Midbrain (tissue), 1 donor: ENCODE measurements around the gene TAGLN3.
A peak's percentile ranks its signal among the peaks of the same experiment; 100 is the strongest.

ENCODE experiments used
- DNase-seq: peaks from one replicate; lab custom pipeline; 2025; lab: John Stamatoyannopoulos, UW

TAGLN3 gene

DNA sequence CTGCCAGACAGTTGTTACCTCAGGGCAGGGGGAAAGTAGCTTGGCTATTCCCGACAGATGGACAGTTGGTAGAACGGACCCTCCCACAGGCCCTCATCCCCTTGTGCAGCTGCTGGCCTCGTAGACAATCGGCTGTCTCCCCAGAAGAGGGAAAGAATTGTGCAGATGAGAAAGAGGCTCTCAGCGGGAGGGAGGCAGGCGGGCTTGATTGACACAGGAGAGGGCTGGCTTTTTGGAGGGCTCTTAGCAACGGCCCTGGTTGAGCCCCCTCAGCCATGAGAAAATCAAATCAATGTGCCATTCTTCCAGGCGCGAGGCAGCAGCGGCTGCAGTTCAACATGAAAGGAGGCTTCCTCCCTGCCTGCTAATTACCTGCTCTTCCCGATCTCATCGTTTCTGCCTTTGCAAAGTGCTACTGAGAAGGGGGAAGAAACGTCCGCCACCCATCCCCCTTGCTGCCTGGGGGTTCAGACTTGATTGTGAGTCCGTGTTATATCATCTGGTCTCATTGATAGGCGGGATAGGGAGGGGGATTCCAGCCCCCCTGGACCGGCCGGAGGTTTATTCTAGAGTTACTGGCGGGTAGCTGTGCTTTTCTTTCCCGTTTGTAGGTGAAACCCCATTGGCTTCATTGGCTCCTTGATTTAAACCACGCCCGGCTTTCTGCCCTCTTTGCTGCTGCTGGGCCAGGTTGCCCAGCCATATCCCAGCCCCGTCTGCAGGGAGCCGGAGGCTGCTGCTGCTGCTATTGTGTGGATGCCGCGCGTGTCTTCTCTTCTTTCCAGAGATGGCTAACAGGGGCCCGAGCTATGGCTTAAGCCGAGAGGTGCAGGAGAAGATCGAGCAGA, at the start of gene TAGLN3:
TSS of gene TAGLN3 (plus strand) at position 287 of the 848 bp plus-strand sequence. CDS start at position 788, 501 bp downstream.
- peak; percentile 42 for DNase-seq

DNA sequence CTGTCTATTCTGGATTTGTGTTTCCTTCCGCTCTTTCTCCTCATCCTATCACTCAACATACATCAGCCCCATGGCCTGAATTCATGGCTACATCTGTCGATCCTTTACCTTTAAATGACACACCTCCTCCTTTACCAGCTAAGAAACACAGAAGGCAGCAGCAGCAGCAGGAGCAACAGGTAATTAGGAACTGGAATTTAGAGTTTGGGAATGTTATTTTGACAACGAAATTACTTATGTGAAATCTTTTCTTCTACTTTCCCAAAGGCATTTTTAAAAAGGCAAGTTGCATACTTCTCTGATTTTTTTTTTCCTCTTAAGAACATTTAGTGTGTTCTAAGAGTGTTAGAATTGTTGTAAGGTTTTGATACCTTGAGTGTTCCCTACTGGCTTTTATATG, 49.0 kb upstream of the TAGLN3 start:
- DNase-seq: no peak

DNA sequence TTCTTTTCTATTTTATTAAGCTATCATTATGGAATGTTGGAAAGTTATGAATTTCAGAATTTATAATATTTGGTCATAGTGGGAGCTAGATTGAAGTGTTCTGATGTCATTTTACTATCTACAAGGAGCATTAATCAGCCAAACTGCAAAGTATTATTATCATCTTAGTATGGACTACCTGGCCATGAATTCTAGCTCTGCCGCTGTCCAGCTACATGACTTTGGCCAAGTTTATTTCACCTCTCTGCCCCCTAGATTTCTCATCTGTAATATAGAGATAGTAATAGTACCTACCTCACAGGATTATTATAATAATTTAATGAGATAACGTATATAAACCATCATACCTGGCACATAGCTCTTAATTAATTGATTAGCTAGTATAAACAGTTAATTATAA, 47.7 kb upstream of the TAGLN3 start:
- no peak for DNase-seq

DNA sequence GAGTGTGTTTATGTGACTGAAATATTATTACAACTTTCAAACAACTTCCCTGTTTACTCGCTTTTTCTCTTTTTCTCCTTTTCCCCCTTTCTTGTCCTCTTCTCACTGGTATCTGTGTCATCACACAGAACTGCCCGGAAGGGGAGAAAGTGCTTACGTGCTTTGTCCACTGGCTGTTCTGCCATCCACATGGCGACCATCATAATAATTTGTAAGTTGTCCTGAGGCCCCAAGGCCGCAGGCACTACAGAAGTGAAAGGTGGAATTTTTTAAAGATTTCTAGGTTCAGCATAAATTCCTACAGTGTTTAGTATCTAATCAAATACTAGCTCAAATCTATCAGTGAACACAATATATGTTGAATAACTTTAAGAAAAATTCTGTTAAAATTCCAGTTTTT, 46.6 kb upstream of the TAGLN3 start:
- DNase-seq: no peak

DNA sequence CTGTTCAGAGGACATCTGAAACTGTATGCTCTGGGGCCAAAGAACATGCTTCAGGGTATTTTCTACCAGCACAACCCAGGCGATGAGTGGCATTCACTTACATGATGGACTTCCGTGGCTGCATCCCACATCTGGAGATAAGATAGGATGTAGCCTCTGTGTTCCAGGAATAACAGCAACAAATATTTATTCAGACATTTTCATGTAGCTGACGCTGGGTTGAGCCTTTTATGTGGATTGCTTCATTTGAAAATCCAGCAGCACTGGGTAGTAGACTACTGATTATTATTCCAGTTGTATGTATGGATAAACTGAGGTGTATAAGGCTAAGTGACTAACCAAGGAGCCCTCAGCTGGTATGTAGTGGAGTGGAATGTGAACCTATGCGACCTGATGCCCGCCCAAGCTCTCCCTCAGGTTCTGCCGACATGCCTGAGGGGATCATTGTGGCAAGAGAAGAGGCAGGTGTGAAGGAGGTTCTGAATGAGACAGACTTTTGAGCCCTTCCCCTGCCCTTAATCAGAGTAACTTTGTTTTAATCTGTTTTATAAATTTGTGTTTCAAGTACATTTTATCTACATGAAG, 45.8 kb upstream of the TAGLN3 start:
- DNase-seq: no peak

DNA sequence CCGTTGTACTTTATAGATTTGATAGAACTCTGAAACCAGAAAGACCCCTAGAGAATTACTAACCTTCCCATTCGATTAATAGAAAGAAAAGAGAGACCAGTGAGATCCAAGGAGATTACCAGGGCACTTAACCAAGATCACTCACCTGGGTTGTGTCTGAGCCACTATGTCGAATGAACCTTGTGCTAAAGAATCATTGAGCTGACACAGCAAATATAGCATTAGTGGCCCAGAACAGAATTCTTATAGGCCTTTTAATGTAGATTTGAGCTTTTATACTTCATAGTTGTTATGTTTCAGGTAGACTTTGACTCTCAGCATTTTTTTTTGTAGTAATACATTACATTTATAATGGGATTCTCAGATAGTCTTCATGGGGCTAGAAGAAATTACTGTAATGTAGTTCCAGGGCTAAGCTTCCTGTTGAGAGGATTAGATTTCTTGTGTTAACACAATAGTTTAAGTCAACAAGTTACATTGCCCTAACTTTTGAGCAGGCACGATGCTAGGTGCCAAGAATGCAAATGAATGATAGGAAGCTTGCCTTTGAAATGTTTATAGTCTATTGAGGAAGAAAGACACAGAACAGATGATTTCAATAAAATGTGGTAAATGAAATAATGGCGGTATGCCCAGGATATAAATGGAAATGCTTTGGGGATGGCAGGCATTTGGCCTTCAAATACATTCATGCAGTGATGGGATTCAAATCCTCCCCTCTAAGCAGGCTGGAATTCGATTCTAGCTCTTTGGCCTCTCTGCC, 44.3 kb upstream of the TAGLN3 start:
- no peak for DNase-seq

DNA sequence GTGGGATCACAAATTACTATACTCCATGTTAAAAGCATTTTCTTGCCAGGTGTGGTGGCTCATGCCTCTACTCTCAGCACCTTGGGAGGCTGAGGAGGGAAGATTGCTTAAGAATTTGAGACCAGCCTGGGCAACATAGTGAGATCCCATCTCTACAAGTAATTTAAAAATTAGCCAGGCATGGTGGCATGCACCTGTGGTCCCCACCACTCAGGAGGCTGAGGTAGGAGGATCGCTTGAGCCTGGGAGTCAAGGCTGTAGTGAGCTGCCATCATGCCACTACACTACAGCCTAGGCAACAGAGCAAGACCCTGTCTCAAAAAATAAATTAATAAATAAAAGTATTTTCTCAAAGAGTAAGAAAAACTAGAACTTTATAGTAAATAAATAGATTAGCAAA, 42.8 kb upstream of the TAGLN3 start:
- DNase-seq: no peak

DNA sequence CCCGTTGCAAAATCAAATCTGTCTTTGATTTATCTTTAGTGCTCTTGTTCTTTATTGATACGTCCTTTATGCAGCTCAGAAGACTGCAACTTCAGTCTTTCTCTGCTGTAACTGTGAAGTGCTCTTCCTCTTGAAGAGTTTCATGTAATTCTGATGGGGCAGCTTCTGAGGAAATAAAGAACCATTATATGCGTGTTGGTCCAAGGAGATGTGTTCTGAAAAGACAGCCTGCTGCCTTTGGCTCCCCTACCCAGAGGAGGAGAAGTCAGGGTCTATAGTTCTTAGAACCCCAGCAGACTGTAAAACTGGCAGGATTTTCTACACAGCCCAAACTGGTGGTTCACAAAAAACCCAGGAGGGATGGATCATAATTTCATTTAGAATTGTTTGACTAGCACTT, 42.3 kb upstream of the TAGLN3 start:
- no peak for DNase-seq

DNA sequence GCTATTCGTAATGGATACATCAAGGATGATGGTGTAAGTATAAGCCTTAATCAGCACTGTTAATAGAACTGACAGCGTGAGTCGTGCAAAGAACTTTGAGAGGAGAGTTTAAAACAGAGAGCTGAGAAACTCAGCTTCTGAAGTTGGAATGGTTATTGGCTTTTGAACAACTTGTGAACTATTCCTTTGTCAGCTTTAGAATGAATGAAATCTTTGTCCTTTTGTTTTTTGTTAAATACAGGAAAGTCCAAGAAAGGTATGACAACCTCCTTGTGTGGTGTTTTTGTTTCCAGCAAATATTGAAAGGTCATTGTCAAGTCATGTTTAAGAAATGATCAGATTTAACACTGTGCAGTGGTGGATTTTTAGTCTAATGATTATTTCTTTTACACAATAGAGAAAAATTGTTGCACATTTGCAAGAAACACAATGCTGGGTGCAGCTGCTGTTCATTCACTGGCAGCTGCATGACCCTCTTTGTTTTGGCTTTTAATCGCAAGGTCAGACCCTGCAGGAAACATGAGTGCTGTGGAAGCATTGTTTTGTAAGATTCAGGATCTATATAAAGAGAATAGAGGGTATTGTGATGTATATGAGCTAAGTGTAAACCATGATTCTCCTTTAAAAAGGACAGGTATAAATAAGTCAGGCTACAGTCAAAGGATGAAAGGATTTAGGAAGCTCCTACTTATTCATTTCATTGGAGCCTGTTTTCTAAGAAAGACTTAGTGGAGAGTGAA, 41.6 kb upstream of the TAGLN3 start:
- DNase-seq: no peak

DNA sequence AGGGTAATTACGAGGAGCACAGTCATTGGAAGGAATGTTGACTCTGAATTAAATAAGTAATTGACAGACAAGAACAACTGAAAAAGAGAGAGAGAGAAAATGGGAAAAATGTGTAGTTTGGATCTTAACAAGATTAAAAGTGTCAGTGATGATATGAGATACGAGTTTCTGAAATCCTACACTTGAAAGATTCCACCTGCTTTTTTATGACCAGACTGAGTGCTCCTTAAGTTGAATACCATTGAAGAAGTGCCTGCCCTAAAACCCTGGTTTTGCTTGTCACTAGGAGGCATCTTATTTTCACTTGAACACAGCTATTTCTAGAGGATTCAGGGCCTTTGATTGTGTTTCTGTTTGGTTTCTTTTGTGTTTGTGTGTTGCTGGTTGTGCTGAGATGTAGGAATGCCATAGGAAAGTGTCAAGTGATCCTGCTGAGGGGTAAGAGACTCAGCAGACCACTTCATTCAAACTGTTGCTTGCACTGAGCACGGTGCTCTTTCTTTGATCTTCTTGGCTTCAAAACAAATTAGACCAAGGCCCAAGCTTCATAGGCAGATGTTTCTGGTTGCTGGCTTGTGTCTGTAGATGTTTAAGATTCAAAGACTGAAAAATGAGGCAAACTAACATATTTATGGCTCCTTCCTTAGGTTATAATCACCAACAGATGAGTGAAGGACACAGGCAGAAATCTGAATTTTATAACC, 37.1 kb upstream of the TAGLN3 start:
- no peak for DNase-seq

DNA sequence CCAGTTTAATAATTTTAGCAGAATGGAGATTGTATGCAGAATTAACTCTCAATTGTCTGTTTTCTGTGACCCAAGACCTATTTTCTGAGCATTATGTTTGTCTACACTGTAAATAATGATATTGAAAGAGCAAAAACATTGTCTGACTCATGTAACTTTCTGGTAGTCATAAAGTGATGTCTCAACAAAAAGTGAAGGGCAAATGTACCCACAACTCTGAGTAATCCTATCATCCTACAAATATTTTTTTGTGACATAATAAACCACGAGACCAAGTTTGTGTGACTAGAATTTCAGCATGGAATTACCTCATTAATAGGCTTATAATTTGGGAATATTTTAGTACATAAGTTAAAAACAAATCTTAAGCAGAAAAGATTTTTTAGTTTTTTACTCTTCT, 35.3 kb upstream of the TAGLN3 start:
- DNase-seq: no peak

DNA sequence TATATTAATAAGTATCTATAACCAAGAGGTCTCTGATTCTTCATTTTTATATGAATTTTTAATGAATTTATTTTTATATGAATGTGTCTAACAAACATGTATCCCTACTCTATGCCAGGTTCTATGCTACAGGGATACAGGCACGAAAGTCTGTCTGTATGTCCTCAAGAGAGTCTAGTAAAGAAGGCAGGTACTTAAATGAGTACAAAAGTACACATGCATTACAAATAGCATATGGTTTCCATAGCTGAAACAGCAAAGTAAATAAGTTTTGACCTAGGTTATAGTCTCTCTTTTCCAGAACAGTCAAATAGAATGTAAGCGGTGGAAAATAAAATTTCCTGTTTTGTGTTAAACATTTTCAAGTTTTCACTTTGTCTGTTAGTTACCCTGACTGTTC, 33.2 kb upstream of the TAGLN3 start:
- DNase-seq: no peak

DNA sequence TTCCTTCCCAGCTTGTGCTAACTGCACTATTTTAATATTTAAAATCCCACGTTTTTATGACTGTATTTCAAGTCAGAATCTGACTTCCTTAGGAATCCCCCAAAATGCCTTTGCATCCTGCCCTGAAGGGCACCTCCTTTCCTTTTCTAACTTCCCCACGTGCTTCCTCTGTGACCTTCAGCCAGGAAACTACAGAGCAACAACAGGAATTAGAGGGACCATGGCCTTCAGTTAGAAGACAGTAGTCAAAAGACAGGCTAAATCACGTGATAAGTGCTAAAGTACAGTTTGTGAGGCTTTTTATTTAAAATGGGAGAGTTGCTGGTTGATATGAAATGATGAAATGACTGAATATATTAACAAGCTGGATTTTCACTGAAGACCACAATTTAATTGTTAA, 31.7 kb upstream of the TAGLN3 start:
- DNase-seq: no peak

DNA sequence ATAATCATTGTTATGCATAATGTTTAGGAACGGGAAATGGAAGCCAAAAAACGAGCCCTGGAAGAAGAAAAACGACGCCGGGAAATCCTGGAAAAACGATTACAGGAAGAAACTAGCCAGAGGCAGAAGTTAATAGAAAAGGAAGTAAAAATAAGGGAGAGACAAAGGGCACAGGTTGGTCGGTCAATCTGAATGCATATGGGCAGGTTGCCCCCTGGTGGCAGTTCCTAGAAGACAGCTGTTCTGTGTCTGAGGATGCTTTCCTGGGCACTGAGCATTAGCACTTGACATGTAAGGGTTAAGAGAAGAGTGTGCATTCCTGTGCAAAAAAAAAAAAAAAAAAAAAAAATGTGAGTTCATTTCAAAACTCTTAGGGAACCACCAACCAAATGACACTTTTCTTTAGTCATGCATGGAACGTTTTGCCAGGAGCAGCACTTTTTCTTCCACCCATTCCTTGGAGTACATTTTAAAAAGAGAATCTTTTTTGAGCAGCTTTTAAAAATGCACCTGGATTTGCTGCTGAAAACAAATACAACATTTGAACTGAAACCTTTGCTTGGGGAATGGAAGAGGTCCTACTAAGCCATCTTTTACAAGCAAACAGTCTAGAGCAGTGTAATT, 31.0 kb upstream of the TAGLN3 start:
- DNase-seq: peak; percentile 80

DNA sequence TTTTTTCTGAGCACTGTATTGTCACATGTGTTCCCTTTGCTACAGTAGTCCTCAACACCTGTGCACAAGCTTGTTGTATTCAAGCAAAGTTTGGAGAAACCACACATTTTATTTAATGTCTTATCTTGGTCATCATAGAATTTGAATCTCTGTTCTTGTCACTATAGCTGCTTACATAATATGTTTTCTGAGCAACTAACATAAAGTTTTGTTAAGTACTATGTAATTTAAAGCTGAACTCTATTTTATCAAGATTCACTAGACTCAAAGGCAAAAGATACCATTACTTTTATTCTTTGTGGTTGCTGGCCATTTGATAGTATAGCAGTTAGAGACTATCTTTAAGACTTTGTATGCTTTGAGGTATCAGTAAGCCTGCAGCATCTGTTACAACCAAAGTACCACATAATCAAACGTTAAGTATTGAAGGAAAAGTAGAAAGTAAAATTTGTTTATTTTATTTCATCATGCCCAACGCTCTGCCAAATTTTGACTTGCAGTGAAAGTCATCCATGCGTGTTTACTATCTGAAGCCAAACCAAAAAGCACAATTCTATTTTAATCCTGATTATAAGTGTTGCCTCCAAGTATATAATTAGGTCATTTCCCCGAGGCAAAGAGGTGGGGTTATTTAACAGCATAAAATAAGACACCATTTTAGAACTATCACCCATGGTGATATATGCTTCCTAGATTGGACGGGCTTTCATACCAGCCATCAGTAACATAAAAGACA, 30.2 kb upstream of the TAGLN3 start:
- DNase-seq: no peak

DNA sequence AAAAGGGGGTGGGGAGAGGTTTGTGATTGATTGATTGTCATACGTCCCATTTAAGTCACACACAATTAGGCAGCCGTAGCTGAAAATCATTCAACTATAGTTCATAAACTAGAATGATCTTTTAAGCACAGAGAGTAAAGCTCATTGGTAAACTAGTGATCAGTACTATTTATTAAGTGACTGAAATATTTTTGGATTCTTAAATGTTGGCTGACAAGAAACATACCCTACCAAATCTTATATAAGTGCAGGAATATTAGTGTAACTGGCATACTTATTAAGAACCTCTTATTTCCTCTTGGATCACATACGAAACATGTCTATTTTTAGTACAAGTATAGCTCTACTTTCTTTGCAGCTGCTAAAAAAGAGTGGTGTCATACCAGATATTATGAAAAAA, 28.3 kb upstream of the TAGLN3 start:
- DNase-seq: no peak

DNA sequence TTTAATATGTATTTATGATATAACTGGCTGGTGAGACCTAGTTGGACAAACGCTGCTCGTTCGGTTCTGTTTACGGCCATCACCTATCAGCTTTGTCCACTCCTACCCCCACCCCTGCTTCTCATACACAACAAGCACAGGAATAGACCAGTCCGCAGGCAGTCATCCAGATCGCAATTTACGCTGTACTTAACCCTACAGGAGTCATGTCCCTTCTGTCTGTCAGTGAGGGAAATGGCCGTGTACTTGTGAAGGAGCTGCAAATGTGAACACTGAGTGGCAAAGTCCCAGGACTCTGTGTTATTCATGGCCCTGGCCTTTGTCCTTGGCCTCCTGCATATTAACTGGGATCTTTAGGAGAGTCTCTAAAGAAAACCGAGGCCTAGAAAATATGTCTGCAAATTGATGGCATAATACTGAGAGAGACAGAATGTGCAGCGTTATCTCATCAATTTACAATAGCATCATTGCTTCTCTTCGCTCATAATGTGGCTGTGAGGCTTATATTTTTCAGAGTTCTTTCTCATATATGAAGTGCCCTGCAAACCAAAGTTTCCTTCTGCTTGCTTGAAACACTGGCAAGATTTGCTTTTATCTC, 27.1 kb upstream of the TAGLN3 start:
- DNase-seq: no peak

DNA sequence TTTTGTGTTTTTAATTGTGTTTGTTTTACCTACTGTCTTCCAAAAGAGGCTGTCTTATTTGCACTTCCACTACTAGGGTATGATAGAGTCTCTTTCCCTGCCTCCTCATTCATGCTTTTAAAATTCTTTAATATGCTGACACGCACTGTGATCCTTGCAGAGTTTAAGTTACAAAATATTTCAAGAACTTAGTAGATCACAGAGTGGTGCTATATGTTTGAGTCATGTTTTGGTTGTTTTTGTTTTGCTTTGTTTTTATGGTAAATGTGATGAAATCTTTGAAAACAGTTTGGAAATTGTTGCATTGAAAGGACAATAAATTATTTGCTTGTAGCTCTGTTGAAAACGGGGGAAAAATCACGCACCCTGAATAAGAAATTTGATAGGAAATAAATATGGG, 25.8 kb upstream of the TAGLN3 start:
- no peak for DNase-seq

DNA sequence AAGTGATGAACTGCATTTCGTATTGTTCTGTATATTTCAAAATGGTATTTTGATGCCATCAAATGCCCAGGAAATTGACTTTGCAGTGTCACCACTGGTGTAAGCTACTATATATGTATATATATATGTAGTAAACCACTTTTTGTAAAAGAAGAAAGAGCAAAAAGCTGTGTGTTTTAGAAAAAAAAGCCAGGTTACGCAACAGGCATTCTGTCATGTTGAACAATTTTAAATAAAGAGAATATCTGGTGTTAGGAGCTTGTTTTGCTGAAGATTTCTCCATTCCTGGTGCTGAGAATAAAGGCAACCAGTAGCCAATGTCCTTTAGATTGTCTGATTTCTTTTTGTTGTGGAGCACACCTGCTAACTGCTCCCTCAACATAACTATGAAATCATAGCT, 23.6 kb upstream of the TAGLN3 start:
- DNase-seq: no peak

DNA sequence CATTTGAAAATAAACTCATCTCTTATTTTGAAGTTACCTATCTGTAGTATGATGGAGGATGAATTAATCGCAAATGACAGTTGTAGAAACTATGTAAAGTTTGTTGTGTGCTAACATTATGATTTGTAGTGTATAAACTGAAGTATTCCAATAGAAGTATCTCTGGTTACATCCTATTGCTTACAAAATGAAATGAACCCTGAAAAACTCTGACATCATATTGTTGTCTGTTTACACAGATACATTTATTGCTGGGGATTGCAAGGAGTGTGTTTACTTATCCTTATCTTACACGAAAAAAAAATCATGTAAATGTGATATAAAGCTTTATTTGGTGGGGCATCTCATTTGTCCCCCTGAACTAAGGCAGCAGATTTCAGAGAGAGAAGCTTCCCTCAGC, 22.5 kb upstream of the TAGLN3 start:
- DNase-seq: no peak
